Measurements from ENCODE around the gene MYLK2.

MYLK2 gene

DNA sequence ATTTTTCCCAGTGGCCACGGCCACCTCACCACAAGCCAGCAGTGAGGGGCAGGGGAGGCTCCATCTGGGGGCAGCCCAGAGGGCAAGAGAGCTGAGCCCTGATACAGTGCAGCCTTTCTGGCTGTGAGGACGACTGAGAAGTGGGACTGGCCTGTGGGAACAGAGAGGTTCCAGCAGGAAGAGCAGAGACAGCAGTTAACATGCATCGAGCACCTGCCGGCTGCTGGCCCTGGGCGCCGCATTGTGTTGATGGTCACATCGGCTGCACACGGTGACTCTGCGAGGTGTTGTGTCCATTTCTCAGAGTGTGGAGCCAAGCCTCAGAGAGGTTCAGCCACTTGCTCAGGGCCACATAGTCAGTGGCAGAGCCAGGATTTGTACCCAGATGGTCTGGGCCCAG is 16.4 kb downstream of the MYLK2 start:
- no peak for DNase-seq (ENCODE audit: low read depth)

DNA sequence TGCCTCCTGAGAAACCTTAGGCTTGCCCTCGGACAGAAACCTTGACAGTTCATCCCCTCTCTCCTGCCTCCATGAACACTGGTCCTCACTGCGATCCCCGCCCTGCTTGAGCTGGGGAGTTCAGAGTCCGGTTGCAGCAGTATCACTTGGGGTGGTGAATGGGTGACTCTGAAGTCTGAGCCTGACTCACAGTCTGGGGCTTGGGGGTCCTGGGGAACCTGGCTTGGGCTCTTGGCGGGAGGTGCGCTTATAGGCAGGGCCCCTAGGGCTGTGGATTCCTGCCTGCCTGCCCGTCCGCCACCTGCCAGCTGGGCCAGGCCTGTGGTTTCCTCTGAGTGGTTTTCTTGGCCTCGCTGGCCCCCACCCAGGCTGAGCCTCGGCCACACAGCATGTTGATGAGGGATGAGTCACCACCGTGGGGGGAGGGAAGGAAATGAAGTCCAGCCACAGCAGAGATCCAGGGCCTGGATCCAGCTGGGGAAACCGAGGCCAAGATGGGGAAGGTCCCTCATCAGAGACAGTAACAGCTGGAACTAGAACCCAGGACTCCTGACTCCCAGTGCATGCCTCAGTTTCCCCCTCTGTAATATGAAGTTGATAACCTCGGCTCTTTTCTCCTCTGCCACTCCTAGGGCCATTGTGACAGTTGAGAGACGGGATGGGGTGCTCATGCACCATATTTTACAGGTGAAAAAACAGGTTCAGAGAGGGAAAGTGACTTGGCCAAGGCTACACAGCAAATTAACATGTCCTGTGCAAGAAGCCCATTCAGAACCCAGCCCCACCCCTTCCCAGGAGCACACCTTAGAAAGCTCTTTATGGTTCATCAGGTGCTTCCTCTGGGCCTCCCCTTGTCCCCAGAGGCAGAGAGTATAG is 17.1 kb downstream of the MYLK2 start:
- peak; percentile 16 for DNase-seq (ENCODE audit: low read depth)

DNA sequence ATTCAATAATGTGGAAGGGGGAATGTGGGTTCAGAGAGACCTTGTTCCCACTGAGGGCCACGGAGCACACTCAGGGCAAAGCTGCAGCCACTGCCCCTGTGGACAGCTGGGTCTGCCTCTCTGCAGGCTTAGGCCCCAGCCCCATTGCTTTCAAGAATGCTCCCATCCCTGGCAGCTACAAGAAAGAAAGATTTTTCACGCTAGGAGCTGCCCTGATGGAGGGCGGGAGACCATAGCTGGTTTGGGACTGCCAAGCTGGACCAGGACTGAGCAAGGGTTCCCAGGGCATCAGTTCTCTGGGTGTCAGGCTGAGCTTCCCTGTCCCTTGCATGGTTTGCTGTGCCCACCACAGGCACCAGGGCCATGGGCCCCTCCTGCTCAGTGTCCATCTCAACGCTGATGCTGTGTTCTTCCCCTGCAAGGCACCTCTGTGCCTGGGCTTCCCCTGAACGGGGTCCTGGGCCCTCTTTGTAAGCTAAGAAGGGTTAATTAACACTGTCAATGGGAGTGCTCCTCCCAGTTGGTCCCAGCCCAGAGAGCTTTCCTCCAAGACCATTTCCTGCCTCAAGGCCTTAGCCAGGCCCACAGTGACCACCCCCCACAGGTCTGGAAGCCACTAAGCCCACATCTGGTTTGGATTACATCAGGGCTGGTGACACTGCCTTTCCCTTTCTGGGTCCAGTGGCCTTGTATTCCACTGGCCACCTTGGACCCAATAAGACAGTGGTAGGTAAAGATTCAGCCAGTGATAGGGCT is 17.9 kb downstream of the MYLK2 start:
- DNase-seq (ENCODE audit: low read depth): no peak

DNA sequence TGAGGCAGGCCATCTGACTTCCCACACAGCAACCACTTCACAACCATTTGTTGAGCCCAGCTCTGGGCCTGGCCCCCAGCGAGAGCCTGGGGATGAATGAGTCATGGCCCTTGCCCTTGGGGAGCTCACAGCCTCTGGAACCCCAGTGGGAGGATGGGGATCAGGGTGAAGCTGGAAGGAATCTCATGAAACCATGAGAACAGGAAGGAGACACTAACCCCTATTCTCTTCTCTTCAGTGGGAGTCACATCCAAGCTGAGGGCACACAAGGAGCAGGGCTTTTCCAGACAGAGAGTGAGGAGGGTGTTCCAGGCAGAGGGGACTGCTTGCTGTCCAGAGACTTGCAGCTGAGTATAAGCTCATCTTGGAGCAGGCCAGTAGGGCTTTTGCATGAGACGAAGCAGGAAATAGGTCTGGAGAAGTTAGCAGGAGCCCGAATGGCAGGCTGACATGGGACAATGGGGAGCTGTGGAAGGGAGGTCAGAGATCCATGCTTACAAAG is 18.8 kb downstream of the MYLK2 start:
- DNase-seq (ENCODE audit: low read depth): no peak

DNA sequence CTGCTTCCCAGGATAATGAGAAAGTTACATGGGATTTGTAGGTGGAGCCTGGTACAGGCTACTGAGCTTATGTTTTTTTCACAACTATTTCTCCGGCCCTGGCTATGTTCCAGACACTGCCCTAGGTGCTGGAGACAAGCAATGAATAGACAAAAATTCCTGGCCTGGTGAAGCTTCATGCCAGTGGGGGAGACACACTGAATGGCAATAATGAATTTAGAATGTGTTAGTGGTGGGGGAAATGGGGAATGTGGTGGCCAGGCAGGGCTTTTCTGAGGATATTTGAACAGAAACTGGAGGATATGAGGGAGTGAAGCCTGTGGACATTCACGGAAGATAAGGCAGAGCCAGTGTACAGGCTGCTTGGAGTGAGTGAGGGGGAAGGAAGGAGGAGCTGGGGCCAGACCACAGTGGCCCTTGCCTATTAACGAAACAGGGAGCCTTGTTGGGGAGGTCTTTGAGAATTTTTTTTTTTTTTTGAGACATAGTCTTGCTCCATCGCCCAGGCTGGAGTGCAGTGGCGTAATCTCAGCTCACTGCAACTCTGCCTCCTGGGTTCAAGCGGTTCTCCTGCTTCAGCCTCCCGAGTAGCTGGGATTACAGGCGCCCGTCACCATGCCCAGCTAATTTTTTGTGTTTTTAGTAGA is 19.6 kb downstream of the MYLK2 start:
- DNase-seq (ENCODE audit: low read depth): no peak

DNA sequence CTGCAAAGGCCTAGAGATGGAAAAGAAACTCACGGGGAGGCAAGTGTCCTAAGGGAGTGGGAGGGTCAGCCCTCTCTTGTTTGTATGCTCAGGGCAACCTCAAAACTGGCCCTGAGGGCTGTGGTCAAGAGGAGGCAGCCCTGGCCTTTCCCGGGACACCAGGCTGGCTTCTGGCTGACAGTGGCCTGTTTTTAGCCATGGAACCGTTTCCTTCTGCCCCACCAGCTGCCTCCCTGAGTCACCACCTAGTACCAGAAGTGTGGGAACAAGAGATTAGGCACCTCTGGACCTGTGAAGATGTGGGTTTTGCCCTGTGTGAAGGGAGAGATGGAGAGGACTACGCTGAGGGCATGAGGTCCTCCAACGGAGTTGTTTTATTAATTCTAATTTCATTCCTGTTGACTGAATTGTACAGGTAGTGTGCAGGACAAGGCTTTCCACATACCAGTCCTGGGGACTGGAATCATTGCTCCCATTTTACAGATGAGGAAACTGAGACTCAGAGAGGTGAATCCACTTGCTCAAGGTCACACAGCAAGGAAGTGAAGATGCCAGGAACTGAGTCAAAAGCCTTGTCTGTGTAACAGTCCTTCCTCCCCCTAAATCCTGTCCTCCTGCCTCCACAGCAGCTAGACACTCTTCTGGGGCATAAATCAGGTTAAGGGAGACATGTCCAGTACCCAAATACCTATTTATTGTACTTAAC is 20.8 kb downstream of the MYLK2 start:
- no peak for DNase-seq (ENCODE audit: low read depth)

DNA sequence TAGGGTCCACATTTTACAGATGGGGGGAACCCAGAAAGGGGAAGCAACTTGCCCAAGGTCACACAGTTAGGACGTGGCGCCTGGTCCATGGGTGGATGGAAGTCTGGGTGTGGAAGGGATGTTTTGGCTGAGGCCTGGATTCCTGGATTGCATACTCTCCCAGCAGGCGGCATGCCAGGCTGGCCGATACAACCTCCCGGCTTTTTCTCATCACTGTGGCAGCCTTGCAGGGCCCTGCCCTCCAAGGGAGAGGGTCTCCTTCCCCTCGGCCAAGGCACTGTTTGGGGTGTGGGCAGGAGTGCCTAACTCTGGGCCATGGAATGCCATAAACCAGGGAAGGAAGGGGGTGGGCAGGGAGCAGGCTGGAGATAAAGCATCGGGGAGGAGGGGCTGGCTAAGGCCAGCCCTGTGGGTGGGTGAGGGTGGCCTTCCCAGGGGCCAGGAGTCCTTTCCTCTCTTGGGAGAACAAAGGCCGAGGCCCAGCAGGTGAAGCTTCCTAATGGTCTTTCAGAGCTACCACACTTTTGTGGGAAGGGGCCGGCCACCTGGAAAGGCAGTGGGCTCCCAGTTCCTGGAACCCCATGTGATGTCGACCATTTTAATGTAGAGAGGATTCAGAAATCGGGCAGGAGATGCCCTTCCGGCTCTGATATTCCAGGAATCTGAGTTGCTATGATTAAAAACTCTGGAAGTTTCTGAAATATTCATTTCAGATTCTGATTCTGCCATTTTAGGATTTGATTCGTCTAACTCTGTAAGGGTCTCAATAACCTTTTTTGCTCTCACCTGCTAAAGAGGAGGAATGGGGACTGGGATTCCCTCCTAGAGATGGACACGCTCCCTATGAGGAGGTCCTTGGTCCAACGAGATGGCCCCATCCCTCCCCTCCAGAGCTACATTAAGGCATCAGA is 22.0 kb downstream of the MYLK2 start:
- DNase-seq (ENCODE audit: low read depth): no peak

DNA sequence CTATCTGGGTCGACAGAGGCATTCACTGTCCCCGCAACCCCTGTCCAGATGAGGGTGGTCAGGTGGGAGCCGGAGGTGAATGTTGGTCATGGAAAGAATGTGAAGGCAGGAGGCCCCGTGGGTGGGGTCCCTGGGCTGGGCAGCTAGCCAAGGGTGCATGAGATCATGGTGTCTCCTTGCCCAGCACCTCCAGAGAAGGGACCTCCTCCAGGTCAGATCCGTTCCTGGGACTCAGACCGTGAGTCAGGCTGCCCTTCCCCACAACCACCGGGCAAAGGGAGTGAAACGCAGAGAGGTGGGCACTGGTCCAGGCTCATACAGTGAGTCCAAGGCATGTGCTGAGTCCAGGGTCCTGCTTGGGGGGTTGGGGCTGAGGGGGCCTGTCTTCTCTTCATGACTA is 22.8 kb downstream of the MYLK2 start:
- no peak for DNase-seq (ENCODE audit: low read depth)

DNA sequence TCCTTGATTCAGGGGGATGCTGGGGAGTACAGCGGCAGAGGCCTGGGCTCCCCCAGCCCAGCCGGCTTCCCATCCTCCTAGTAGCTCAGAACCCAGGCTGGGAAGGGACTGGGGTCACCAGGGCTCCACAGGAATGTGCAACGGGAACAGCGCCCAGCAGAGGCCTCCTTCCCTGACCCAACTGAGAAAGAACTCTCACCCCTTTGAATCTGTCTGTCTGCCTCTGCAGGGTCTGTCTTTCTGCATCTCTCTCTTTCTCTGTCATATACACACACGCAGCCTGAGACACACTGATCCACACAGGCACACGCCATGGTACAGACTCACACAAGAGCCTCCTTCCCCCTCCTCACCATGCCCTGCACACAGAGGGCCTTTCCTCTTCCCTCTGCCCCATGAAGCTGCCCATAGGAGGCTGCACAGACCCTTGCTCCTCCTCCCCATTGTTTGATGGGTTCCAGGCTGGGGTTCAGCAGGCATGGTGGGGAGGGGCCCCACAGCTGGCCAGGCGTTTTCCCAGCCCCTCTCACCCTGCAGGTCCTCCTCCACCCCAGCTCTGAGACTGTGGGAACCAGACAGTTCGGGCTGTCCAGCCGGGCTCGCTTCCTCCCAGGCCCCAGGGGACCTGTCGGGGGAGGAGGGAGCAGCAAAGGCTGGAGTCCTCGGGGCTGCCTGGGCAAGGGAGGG is 23.5 kb downstream of the MYLK2 start:
- DNase-seq (ENCODE audit: low read depth): no peak

DNA sequence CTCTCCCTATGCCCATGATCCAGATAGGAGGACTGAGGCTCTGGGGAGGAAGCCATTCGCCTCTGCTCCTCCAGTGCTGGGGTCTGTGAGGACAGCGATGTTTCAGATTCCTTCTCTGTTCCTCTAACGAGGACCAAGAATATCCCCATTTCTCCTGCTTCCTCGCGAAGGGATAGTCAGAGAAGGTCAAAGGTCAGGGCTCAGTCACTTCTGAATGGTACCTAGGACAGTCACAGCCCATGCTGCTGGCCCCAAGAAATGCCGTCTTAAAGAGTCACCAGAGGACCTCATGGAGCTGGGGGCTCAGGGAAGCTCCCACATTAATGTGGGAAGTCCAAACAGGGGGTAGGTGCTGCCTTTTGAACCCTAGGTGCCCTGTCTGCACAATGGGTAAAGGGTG is 24.1 kb downstream of the MYLK2 start:
- DNase-seq (ENCODE audit: low read depth): no peak

DNA sequence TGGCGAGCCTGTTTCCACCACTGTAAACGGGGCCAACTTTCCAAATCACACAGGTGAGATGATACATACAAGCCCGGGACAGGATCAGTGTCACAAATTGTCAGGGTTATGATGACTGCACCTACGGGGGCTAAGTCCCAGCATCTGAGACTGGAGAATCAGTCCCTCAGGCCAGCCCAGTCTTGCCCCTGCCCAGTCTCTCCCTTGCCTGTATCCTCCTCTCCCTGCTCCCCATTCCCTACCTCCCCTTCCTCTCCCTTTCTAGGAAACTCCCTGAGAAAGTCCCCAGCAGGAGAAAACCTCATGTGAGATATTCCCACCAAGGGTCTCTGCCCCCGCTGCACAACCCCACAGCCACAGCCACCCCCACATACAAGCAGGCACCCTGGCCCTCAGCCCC is 24.7 kb downstream of the MYLK2 start:
- no peak for DNase-seq (ENCODE audit: low read depth)

DNA sequence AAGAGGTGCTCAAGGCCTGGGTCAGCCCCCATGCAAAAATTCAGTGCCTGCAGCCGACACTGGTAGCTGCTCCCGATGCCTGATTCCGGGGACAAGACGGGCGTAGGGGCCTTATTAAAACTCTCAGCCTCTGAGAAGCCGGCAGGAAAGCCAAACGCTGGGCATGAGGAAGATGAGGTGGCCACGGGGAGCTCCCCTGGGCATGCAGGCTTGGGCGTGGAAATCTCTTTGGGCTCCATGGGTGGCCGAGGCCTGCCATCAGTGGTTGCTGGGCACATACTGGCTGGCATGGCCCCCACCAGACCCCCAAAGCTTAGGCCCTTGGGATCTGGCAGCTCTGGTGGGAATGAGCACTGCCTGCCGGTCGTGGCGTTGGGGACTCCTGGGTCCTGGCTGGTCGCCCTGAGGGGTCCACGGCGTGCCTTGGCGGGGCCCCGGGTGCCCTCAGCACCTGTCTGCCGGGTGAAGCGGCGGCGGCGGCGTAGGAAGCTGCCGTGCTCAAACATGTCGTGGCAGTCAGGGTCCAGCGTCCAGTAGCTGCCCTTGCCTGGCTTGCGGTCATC is 25.7 kb downstream of the MYLK2 start:
- no peak for DNase-seq (ENCODE audit: low read depth)

DNA sequence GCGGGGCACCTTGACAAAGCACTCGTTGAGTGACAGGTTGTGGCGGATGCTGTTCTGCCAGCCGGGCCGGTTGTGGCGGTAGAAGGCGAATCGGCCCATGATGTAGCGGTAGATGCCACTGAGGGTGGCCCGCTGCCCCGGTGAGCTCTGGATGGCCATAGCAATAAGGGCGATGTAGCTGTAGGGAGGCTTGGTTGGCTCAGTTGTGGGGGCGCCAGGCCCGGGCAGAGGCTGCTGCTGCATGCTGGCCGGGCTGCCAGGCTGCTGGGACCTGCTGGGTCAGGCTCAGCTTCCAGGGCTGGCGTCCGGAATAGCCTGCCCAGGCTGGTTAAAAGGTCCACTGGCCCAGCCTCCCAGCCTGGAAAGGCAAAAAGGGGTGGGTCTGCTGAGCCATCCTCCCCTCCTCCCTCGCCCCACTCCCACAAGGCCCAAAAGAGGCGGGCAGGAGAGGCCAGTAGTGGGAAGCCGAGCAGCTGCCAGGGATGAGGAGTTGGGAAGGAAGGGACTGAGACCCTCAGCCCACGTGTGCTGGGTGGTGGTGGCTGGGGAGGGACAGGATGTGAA is 26.2 kb downstream of the MYLK2 start, which contains the start of gene FOXS1:
Gene FOXS1, minus strand, starts transcription at position 305 of the 564 bp plus-strand sequence. Its CDS starts 62 bp downstream, at position 243.
- no peak for DNase-seq (ENCODE audit: low read depth)

DNA sequence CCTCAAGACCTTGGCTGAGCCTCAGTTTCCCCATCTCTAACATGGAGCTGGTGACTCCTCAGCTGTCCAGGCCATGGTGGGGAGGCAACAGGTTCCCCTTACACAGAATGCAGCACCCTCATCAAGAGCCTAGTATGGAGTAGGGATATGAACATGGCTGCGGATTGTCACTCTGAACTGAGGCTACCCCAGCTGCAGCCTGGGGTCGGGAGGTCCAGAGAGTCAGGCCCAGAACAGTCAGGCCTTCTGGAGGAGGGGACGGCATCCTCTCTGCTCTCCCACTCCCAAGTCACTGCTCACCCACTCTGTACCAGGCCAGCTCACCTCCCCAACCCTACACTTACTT is 27.6 kb downstream of the MYLK2 start:
- no peak for DNase-seq (ENCODE audit: low read depth)

DNA sequence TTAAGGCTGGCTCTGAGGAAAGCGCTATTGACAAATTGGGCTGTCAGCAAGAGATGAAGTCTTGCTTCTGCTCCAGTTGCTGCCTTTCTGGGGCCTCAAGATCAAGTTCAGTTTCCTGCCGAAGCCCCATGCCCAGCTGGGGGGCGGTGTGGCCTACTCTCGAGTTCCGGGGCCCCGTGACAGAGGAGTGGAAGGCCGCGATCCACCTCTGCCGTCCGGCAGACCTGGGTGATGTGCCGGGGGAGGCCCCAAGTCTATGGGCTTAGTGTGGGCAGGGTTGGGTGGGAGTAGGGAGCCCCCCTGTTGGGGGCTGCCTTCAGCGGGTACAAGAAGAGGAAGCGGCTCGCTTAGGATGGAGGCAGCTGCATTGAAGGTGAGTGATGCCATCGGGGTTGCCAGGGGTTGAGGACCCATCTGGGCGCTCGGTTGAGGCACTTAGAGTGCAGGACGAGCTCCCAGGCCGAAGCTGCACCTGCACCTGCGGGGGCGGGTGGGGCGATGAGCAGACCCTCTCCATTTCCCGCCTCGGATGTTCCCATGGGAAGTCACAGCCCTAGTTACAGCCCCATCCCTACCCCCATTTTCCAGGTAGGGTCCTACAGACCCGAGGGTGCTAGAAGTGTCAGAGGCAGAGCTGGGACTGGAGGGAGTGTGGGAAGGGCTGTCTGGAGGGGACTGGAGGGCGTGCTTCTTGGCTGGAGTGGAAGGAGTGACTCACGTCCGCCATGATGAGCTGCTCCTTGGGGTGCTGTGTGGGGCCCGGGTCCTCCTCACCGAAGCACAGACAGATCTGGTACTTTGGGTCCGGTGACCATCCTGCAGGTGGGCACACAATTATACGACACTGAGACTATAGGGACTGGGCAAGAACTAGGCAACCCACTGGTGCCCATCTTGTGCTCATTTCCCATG is 29.2 kb downstream of the MYLK2 start:
- DNase-seq (ENCODE audit: low read depth): no peak

DNA sequence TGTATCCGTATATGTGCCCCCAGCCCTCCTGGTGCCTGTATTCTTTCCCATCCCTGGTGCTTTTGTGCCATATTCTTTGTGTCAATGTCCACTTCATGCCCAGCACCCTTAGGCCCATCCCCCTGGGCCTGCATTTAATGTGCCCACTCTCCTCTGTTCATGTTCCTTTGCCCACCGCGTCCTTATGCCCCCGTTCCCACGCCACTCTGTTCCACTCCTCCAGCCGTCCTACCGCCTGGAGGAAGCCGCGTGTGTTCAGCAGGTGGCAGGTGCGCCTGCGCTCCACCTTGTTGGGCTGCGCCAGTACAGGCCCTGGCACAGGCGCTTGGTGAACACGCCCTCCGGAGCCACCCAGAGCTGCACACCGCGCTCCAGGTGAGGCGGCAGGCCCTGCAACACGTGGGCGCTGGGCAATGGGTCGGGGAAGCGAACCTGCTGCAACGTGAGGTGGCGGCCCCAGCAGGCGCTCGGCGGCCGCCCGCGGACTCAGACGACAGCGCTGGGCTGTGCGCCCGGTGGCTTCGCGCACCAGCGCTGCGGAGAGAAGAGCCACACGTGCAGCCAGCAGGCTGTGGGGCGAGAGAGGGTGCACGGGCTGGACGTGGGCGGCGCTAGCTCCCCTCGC is 30.3 kb downstream of the MYLK2 start:
- DNase-seq (ENCODE audit: low read depth): no peak

DNA sequence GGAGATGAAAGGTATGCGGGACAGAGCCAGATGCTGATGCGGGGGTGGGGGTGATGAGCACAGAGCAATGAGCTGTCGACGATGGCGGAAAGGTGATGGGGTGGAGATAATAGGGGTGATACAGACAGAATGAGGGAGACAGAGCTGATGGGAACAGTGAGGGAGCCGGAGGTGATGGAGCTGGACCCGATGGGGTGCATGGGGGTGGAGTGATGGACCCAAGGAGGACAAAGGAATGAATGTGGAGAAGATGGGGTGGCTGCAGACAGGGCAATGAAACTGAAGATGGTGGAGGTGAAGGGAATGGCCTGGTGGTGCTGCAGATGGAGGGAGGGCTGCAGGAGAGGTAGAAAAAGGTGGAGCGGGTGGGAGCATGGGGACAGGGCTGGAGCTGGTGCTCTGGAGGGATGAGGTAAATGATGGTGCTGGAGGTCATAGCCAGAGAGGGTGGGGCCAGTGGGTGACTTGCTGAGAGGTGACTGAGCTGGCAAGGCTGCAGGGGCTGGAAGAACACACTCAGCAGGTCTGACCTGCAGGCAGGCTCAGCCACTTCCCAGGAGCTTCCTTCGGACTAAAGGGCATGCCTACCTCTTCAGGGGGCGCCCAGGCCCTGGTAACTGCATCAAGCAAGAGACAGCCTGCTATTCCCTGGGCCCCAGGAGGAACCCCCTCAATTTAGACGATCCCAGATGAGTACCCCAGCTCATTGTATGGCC is 32.2 kb downstream of the MYLK2 start:
- no peak for DNase-seq (ENCODE audit: low read depth)
